Measurements from ENCODE around the gene FOXP2. TPM values are rescaled to one million over a fixed set of nuclear protein-coding genes. Genes with fewer than 3 reads are reported as not detected.

FOXP2 gene
- total RNA-seq, 3 donors from 2014 or later, result 5.9 to 21.3 (median 11.1) TPM

DNA sequence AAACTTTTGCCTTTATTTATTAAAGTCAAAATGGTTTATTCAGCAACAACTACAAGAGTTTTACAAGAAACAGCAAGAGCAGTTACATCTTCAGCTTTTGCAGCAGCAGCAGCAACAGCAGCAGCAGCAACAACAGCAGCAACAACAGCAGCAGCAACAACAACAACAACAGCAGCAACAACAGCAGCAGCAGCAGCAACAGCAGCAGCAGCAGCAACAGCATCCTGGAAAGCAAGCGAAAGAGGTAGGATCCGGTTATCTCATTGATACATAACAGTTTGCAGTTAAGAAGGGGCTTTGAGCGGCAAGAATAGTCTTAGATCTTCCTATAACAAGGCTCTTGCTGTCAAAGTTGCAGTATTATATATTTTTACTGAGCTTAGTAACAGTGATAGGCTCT is 215.1 kb downstream of the FOXP2 start:
- no peak for TF ChIP-seq POLR2A (IDR thresholded peaks at IDR 0.05)
- TF ChIP-seq POLR2AphosphoS5 (IDR thresholded peaks at IDR 0.05), result no peak
- TF ChIP-seq, protein P1, sequence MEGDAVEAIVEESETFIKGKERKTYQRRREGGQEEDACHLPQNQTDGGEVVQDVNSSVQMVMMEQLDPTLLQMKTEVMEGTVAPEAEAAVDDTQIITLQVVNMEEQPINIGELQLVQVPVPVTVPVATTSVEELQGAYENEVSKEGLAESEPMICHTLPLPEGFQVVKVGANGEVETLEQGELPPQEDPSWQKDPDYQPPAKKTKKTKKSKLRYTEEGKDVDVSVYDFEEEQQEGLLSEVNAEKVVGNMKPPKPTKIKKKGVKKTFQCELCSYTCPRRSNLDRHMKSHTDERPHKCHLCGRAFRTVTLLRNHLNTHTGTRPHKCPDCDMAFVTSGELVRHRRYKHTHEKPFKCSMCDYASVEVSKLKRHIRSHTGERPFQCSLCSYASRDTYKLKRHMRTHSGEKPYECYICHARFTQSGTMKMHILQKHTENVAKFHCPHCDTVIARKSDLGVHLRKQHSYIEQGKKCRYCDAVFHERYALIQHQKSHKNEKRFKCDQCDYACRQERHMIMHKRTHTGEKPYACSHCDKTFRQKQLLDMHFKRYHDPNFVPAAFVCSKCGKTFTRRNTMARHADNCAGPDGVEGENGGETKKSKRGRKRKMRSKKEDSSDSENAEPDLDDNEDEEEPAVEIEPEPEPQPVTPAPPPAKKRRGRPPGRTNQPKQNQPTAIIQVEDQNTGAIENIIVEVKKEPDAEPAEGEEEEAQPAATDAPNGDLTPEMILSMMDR (IDR thresholded peaks at IDR 0.05), result no peak
- no peak for DNase-seq (ENCODE audit: low spot score in 2 of 2)
- H3K27ac ChIP-seq, result no peak overlapping the region
- no peaks in the 10 kb centered on the region for H3K9me3 ChIP-seq
- H3K4me1 ChIP-seq, result no peaks in the 10 kb centered on the region
- H3K36me3 ChIP-seq, result no peaks in the 10 kb centered on the region
- H3K27me3 ChIP-seq, result no peaks in the 10 kb centered on the region
- no peak overlapping the region for H3K4me3 ChIP-seq
- intact Hi-C loops (cut with DNase I; ENCODE audit: low total_unique reads), result no loop called here

DNA sequence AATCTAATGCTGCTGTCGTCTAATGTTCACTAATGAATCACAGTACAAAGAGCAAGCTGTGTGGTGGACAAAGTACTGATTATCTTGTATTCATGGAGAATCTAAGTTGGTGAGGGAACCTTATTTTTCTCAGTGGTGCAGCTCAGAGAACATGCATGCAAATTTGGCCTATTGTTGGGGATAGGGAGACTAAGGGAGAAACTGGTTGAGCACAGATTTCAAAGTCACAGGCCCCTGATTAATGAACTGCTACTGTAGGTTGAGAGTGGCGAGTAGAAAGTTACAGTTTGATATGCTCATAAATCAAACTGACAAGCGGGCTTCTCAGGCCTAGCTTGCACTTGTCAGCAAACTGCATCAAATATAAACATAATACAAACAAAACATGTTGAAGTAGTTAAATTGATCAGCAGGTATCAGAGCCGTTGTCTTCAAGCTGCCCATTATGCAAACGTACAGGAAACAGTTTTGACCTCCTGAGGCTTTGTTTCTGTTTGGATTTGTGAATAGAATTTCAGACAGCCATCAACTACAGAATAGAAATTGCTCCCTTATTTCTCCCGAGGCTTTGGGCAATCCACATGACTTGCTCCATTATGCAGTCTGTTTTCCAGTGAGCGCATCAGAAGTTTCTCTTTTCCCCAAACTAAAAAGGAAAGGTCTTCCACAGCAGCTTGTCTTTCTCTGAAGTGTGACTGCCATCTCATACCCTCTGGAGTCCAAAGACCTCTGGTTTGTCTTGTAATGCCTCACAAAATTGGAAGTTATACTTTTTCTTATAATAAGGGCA is 215.8 kb downstream of the FOXP2 start:
- intact Hi-C loops (cut with DNase I; ENCODE audit: low total_unique reads), result no loop called here
- H3K27ac ChIP-seq, result no peak overlapping the region
- H3K9me3 ChIP-seq, result no peaks in the 10 kb centered on the region
- no peak overlapping the region for H3K4me3 ChIP-seq
- no peaks in the 10 kb centered on the region for H3K27me3 ChIP-seq
- no peaks in the 10 kb centered on the region for H3K4me1 ChIP-seq
- H3K36me3 ChIP-seq, result no peaks in the 10 kb centered on the region
- TF ChIP-seq, protein P1 (IDR thresholded peaks at IDR 0.05), result no peak
- TF ChIP-seq POLR2A (IDR thresholded peaks at IDR 0.05) (no peak), POLR2AphosphoS5 (IDR thresholded peaks at IDR 0.05) (no peak)
- DNase-seq (ENCODE audit: low spot score in 2 of 2), result no peak

DNA sequence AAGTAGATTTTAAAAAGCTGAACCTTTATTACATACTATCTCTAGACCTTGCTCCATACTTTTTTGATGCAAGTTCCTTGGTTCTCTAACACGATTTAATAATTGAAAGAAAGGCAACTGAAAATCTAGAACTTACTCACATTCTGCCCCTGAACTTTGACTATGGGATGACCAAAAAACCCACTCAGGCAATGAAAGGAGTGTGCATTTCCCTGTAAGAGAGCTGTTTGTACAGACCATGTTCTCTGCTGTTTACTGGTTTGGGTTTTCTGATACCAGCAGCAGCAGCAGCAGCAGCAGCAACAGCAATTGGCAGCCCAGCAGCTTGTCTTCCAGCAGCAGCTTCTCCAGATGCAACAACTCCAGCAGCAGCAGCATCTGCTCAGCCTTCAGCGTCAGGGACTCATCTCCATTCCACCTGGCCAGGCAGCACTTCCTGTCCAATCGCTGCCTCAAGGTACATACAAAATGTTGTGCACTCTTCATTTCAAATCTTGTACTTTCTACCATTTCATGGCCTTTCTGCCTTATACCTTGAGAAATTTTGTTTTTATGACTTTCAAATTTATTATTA is 216.7 kb downstream of the FOXP2 start:
- intact Hi-C loops (cut with DNase I; ENCODE audit: low total_unique reads), result no loop called here
- no peak for DNase-seq (ENCODE audit: low spot score in 2 of 2)
- Histone ChIP-seq H3K36me3 (no peaks in the 10 kb centered on the region), H3K4me3 (no peak overlapping the region), H3K9me3 (no peaks in the 10 kb centered on the region), H3K27ac (no peak overlapping the region), H3K27me3 (no peaks in the 10 kb centered on the region), H3K4me1 (no peaks in the 10 kb centered on the region)
- TF ChIP-seq POLR2A (IDR thresholded peaks at IDR 0.05), result no peak
- TF ChIP-seq, protein P1 (IDR thresholded peaks at IDR 0.05), result no peak
- no peak for TF ChIP-seq POLR2AphosphoS5 (IDR thresholded peaks at IDR 0.05)

DNA sequence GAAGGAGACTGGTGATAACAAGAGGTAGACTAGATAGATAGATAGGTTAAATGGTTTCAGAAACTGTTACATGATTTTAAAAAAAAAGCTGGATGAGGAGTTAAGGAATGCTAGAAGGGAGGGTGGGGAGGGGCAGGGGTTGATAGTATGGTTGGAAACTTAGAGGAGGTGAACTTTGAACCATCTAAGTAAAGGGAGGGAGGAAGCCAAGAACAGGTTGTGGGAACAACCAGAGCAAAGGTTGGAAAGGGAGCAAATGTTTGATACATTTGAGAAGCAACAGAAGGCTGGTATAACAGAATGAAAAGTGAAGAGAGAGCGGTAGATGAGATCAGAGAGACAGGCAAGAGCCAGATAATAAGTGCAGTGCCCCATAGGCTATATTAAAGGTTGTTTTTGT is 224.8 kb downstream of the FOXP2 start:
- no peak overlapping the region for H3K27ac ChIP-seq

DNA sequence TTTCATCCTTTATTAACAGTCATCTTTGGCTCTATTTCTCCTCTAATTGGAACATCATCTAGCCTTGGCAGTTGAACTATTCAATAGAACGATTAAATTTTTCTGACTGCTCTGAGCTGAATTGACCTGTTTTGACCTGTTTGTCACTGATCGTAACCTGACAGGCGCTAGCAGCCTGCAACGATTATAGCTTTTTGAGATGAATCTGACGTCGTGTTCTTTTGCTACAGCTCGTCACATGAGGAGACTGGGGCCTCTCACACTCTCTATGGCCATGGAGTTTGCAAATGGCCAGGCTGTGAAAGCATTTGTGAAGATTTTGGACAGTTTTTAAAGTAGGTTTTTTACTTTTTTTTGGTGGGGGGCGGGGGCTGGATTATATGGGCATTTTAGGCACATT is 229.8 kb downstream of the FOXP2 start:
- no peak overlapping the region for H3K27ac ChIP-seq
- no peak for TF ChIP-seq POLR2AphosphoS5 (IDR thresholded peaks at IDR 0.05)
- no peak for TF ChIP-seq POLR2A (IDR thresholded peaks at IDR 0.05)
- TF ChIP-seq, protein P1 (IDR thresholded peaks at IDR 0.05), result no peak
- no peak for DNase-seq (ENCODE audit: low spot score in 2 of 2)
- H3K36me3 ChIP-seq, result no peaks in the 10 kb centered on the region
- no peaks in the 10 kb centered on the region for H3K27me3 ChIP-seq
- no peaks in the 10 kb centered on the region for H3K4me1 ChIP-seq
- intact Hi-C loops (cut with DNase I; ENCODE audit: low total_unique reads), result no loop called here
- H3K4me3 ChIP-seq, result no peak overlapping the region
- H3K9me3 ChIP-seq, result no peaks in the 10 kb centered on the region

More for the DNA sequence above, 224.8 kb downstream of the FOXP2 start:
- intact Hi-C loops (cut with DNase I; ENCODE audit: low total_unique reads), result no loop called here
- Histone ChIP-seq H3K9me3 (no peaks in the 10 kb centered on the region), H3K36me3 (no peaks in the 10 kb centered on the region), H3K4me1 (no peaks in the 10 kb centered on the region), H3K27me3 (no peaks in the 10 kb centered on the region), H3K4me3 (no peak overlapping the region)
- no peak for DNase-seq (ENCODE audit: low spot score in 2 of 2)
- TF ChIP-seq POLR2A (IDR thresholded peaks at IDR 0.05) (no peak), POLR2AphosphoS5 (IDR thresholded peaks at IDR 0.05) (no peak)
- TF ChIP-seq, protein P1 (IDR thresholded peaks at IDR 0.05), result no peak
